ENCODE results near the gene SFT2D1. TPM values are rescaled to one million over a fixed set of nuclear protein-coding genes. Genes with fewer than 3 reads are reported as not detected.
A peak's percentile ranks its signal among the peaks of the same experiment; 100 is the strongest.

The SFT2D1 gene
- total RNA-seq, 4 donors from 2014 or later: 26.4 to 31.9 (median 28.2) TPM

GRCh38 chr6:166381381-166381732 lies 39.0 kb upstream of the SFT2D1 start:
- no peak for DNase-seq
- Histone ChIP-seq H3K27me3 (no peaks in the 10 kb centered on the region), H3K27ac (peak overlapping the region; percentile 95 to 96 (median 96)), H3K4me3 (peak overlapping the region; percentile 82 to 98 (median 91)), H3K9me3 (no peaks in the 10 kb centered on the region), H3K4me1 (peaks cover 0 to 9% (median 0%) of the 10 kb centered on the region in 4 donors), H3K36me3 (no peaks in the 10 kb centered on the region)
- TF ChIP-seq POLR2A (IDR thresholded peaks at IDR 0.05) (no peak), CTCF (IDR thresholded peaks at IDR 0.05) (no peak)

GRCh38 chr6:166379800-166380199 lies 37.5 kb upstream of the SFT2D1 start:
- H3K4me3 ChIP-seq: no peak overlapping the region
- no peak for TF ChIP-seq POLR2A (IDR thresholded peaks at IDR 0.05)
- TF ChIP-seq CTCF (IDR thresholded peaks at IDR 0.05): no peak
- H3K27me3 ChIP-seq: no peaks in the 10 kb centered on the region
- H3K27ac ChIP-seq: no peak overlapping the region
- no peak for DNase-seq
- H3K36me3 ChIP-seq: no peaks in the 10 kb centered on the region
- H3K9me3 ChIP-seq: no peaks in the 10 kb centered on the region
- peaks cover 0 to 9% (median 0%) of the 10 kb centered on the region in 4 donors for H3K4me1 ChIP-seq

- Histone ChIP-seq H3K36me3 (no peaks in the 10 kb centered on the region), H3K27ac (no peak overlapping the region), H3K9me3 (no peaks in the 10 kb centered on the region), H3K4me1 (peaks cover 0 to 9% (median 0%) of the 10 kb centered on the region in 4 donors), H3K4me3 (no peak overlapping the region), H3K27me3 (no peaks in the 10 kb centered on the region)
- no peak for DNase-seq
- no peak for TF ChIP-seq POLR2A (IDR thresholded peaks at IDR 0.05)
- TF ChIP-seq CTCF (IDR thresholded peaks at IDR 0.05): no peak
Observed at GRCh38 chr6:166379103-166379586, 36.8 kb upstream of the SFT2D1 start.

- no peak for TF ChIP-seq POLR2A (IDR thresholded peaks at IDR 0.05)
- no peaks in the 10 kb centered on the region for H3K27me3 ChIP-seq
- no peak overlapping the region for H3K4me3 ChIP-seq
- peaks cover 0 to 5% (median 0%) of the 10 kb centered on the region in 4 donors for H3K4me1 ChIP-seq
- DNase-seq: no peak
- H3K9me3 ChIP-seq: no peaks in the 10 kb centered on the region
- no peaks in the 10 kb centered on the region for H3K36me3 ChIP-seq
- H3K27ac ChIP-seq: no peak overlapping the region
Observed at GRCh38 chr6:166377721-166378120, 35.4 kb upstream of the SFT2D1 start.

- H3K9me3 ChIP-seq: no peaks in the 10 kb centered on the region
- H3K4me3 ChIP-seq: no peak overlapping the region
- H3K36me3 ChIP-seq: no peaks in the 10 kb centered on the region
- TF ChIP-seq POLR2A (IDR thresholded peaks at IDR 0.05) (no peak), CTCF (IDR thresholded peaks at IDR 0.05) (no peak)
- no peaks in the 10 kb centered on the region for H3K4me1 ChIP-seq
- no peak for DNase-seq
- H3K27me3 ChIP-seq: no peaks in the 10 kb centered on the region
- no peak overlapping the region for H3K27ac ChIP-seq
Observed at GRCh38 chr6:166375013-166375412, 32.7 kb upstream of the SFT2D1 start.

GRCh38 chr6:166370489-166370888 lies 28.1 kb upstream of the SFT2D1 start:
- no peaks in the 10 kb centered on the region for H3K4me1 ChIP-seq
- H3K9me3 ChIP-seq: no peaks in the 10 kb centered on the region
- TF ChIP-seq CTCF (IDR thresholded peaks at IDR 0.05) (no peak), POLR2A (IDR thresholded peaks at IDR 0.05) (no peak)
- DNase-seq: no peak
- H3K27me3 ChIP-seq: no peaks in the 10 kb centered on the region
- no peak overlapping the region for H3K27ac ChIP-seq
- no peak overlapping the region for H3K4me3 ChIP-seq
- peaks cover 0 to 4% (median 0%) of the 10 kb centered on the region in 3 donors for H3K36me3 ChIP-seq

All from Peyer's patch (tissue), 4 donors.